HEK293 (cell line): ENCODE results near the gene OR9I1.

Source experiments
- EGR2 ChIP-seq: fragments of 450-650 bp; formaldehyde crosslinking; IDR thresholded peaks from 2 replicates; pipeline ENCODE4 v1.5.1; 2016; ENCODE audit warnings: low read depth, missing biosample characterization, missing genetic modification characterization
- GLI2 ChIP-seq: fragments of 450-650 bp; formaldehyde crosslinking; IDR thresholded peaks from 2 replicates; pipeline ENCODE4; 2017; ENCODE audit warnings: missing biosample characterization, missing genetic modification characterization, low read depth, borderline replicate concordance
- PATZ1 ChIP-seq: fragments of 450-650 bp; formaldehyde crosslinking; IDR thresholded peaks from 2 replicates; pipeline ENCODE4 v1.5.1; 2016; ENCODE audit warnings: missing biosample characterization, missing genetic modification characterization
- SP7 ChIP-seq: fragments of 450-650 bp; formaldehyde crosslinking; IDR thresholded peaks from 2 replicates; pipeline ENCODE4 v1.5.1; 2016; ENCODE audit warnings: missing biosample characterization, missing genetic modification characterization
- TCF7L2 ChIP-seq: IDR thresholded peaks from 2 replicates; pipeline ENCODE4 v1.6.1; 2011; ENCODE audit warnings: low read depth, mild to moderate bottlenecking, inconsistent platforms, low read length, moderate library complexity, borderline replicate concordance
- ZNF24 ChIP-seq: fragments of 450-650 bp; formaldehyde crosslinking; IDR thresholded peaks from 2 replicates; pipeline ENCODE4 v1.5.1; 2016; ENCODE audit warnings: missing biosample characterization, missing genetic modification characterization
- ZNF324 ChIP-seq: fragments of 450-650 bp; formaldehyde crosslinking; IDR thresholded peaks from 2 replicates; pipeline ENCODE4 v1.5.1; 2016; ENCODE audit warnings: missing biosample characterization, missing genetic modification characterization
- ZNF510 ChIP-seq: fragments of 450-650 bp; formaldehyde crosslinking; IDR thresholded peaks from 2 replicates; pipeline ENCODE4 v1.5.1; 2018; ENCODE audit warnings: mild to moderate bottlenecking, missing genetic modification characterization, missing biosample characterization; ENCODE audit not compliant: insufficient replicate concordance
- ZNF629 ChIP-seq: fragments of 450-650 bp; formaldehyde crosslinking; IDR thresholded peaks from 2 replicates; pipeline ENCODE4 v1.5.1; 2017; ENCODE audit warnings: missing biosample characterization, missing genetic modification characterization
- TF ChIP-seq, protein P1 (sequence below): fragments of 450-650 bp; formaldehyde crosslinking; IDR thresholded peaks from 2 replicates; pipeline ENCODE4 v1.5.1; 2016; ENCODE audit warnings: missing biosample characterization, missing genetic modification characterization
- TF ChIP-seq, protein P2 (sequence below): fragments of 450-650 bp; formaldehyde crosslinking; IDR thresholded peaks from 2 replicates; pipeline ENCODE4 v1.5.1; 2016; ENCODE audit warnings: missing biosample characterization, missing genetic modification characterization, low read depth

DNA sequence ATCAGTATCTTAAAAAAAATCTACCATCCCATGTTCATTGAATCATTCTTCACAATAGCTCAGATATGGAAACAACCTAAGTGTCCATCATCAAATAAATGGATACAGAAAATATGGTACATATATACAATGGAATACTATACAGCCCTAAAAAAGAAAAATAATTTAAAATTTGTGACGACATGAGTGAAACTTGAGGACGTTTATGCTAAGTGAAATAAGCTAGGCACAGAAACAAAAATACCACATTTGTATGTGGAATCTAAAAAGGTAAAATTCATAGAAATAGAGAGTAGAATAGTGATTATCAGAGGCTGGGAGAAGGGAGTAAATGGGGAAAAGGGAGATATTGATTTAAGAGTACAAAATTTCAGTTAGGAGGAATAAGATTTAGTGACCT is 38.8 kb downstream of the OR9I1 start:
- TF ChIP-seq, protein P1, sequence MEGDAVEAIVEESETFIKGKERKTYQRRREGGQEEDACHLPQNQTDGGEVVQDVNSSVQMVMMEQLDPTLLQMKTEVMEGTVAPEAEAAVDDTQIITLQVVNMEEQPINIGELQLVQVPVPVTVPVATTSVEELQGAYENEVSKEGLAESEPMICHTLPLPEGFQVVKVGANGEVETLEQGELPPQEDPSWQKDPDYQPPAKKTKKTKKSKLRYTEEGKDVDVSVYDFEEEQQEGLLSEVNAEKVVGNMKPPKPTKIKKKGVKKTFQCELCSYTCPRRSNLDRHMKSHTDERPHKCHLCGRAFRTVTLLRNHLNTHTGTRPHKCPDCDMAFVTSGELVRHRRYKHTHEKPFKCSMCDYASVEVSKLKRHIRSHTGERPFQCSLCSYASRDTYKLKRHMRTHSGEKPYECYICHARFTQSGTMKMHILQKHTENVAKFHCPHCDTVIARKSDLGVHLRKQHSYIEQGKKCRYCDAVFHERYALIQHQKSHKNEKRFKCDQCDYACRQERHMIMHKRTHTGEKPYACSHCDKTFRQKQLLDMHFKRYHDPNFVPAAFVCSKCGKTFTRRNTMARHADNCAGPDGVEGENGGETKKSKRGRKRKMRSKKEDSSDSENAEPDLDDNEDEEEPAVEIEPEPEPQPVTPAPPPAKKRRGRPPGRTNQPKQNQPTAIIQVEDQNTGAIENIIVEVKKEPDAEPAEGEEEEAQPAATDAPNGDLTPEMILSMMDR, result no peak
- TF ChIP-seq TCF7L2 (no peak), ZNF629 (no peak), GLI2 (tag by site-specific recombination) (no peak), PATZ1 (no peak), SP7 (tag by site-specific recombination) (no peak), ZNF324 (no peak), ZNF24 (tag by site-specific recombination) (no peak), ZNF510 (no peak), EGR2 (no peak)
- TF ChIP-seq, protein P2, sequence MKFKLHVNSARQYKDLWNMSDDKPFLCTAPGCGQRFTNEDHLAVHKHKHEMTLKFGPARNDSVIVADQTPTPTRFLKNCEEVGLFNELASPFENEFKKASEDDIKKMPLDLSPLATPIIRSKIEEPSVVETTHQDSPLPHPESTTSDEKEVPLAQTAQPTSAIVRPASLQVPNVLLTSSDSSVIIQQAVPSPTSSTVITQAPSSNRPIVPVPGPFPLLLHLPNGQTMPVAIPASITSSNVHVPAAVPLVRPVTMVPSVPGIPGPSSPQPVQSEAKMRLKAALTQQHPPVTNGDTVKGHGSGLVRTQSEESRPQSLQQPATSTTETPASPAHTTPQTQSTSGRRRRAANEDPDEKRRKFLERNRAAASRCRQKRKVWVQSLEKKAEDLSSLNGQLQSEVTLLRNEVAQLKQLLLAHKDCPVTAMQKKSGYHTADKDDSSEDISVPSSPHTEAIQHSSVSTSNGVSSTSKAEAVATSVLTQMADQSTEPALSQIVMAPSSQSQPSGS (tag by site-specific recombination), result no peak
